HG03565 (cell line): ENCODE measurements around the gene FRMD6.
"Not testable (repeated sequence)": the region's sequence is repeated elsewhere in the genome, so short reads cannot be mapped to it uniquely, and the experiment has no call there.

ENCODE experiments used
- ATAC-seq: cut with Tn5 transposase; IDR thresholded peaks from one replicate; pipeline ENCODE4 v1.9.1; 2021; ENCODE audit warnings: mild to moderate bottlenecking, moderate library complexity; ENCODE audit not compliant: unreplicated experiment

The FRMD6 gene

DNA sequence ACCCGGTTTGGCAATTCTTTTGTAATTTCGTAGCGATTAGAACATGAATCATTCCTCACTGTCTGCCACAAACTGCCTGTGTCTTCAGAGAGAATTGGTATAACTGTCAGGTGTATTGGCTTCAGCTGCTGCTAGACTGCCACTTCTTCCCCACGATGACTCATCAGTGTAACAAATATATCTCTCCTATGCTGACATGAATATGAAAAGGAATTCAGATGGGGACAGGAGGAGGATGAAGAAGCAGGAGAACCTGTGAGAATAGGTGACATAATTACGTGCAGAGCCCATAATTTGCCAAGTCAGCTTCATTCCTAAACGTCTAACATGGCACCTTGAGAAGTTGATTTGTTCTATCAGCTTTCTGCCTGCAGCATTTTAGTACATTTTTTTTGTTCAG lies 64.9 kb downstream of the FRMD6 start:
- ATAC-seq: no peak

DNA sequence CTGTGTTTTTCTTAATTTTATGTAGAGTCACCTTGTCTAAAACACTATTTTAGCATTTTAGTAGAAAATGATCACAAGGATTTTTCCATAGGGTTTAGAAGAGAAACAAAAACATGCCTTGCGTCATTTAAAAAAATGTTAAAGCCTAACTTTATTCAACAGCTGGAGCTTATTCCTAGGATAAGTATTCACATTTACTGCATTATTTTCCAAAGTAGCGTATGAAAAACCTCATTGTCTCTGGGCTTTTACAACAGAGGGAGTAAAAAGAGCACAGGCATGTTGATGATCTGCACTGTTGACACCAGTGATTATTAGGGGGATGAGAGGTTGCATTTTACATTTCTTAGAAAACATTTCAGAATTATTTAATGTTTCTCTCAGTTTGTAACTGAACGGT lies 66.1 kb downstream of the FRMD6 start:
- ATAC-seq: no peak

DNA sequence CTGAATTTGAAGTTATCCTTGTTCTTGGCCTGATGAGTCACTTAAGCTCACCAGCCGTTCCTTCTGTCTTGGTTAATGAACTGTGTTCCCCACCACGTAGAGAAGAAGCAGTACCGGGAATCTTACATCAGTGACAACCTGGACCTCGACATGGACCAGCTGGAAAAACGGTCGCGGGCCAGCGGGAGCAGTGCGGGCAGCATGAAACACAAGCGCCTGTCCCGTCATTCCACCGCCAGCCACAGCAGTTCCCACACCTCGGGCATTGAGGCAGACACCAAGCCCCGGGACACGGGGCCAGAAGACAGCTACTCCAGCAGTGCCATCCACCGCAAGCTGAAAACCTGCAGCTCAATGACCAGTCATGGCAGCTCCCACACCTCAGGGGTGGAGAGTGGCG lies 68.2 kb downstream of the FRMD6 start:
- ATAC-seq: no peak

- ATAC-seq: no peak
Observed at GRCh38 chr14:51723990-51724389, 72.3 kb downstream of the FRMD6 start.

GRCh38 chr14:51724650-51725049 lies 72.9 kb downstream of the FRMD6 start:
- no peak for ATAC-seq

- ATAC-seq: no peak
Observed at GRCh38 chr14:51725061-51725460, 73.4 kb downstream of the FRMD6 start.

GRCh38 chr14:51726166-51726899 lies 74.6 kb downstream of the FRMD6 start:
- no peak for ATAC-seq

GRCh38 chr14:51727526-51727925 lies 75.8 kb downstream of the FRMD6 start:
- ATAC-seq: no peak

DNA sequence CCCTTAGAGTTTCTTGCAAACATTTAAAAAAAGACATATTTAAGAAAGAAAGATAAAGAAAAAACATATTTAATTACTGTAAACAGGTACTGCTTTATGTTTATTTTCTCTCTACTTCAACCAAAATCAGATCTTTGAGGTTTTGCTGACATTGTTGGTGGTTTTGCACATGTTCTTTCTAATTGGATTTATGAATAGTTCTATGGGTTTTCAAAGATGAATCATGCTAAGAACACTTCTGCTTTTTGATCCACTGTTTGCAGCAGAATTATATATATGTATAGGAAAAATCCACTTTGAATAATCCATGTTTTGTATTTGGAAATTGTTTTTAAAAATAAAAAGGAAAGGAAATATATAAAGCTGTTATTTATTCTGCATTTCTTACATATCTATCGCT lies 78.4 kb downstream of the FRMD6 start:
- no peak for ATAC-seq

- ATAC-seq: no peak
Observed at GRCh38 chr14:51730684-51731083, 79.0 kb downstream of the FRMD6 start.

DNA sequence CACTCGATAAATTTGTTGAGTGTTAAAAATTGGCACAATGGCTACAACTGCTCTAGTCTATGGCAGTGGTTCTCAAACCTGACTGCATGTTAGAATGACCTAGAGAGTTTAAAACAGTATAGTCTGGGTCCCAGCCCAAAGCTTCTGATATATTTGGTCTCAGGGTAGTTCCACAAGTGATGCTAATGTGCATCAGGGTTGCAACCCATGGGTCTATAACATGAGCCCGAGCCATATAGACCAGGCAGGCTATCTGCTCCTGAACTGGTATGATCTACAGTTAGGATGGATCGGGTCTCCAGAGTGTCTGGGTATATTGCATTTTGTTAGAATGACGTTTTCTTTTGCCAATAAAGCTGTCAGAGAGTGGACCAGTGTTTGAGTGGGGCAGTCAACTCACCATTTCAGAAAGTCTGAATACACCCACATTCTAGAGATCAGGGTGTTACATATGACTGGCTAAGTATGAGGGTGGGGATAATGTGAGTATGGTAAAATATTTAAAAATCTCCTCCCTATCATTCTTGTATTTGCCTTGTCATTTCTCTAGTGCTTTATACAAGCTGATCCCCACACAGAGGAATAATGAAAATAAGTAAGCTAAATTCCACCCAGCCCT lies 80.9 kb downstream of the FRMD6 start:
- no peak for ATAC-seq

DNA sequence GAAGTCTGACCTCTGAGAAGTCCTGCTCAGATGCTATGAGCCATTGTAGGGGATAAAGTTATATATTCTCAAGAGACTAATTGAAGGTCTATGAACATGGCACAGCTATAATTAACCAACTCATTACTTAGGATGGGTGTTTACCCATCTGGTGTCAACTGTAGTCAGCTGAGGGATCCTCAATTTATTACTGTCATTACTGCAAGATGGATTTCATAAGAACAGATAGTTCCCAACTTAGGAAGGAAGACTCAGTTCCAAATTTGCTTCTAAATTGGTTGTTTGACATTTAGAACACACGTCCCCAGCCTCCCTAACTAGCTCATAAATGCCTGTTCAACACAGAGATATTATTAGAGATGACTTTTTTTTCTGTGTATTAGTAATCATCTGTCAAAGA lies 81.4 kb downstream of the FRMD6 start:
- no peak for ATAC-seq

GRCh38 chr14:51735851-51736250 lies 84.1 kb downstream of the FRMD6 start:
- no peak for ATAC-seq

DNA sequence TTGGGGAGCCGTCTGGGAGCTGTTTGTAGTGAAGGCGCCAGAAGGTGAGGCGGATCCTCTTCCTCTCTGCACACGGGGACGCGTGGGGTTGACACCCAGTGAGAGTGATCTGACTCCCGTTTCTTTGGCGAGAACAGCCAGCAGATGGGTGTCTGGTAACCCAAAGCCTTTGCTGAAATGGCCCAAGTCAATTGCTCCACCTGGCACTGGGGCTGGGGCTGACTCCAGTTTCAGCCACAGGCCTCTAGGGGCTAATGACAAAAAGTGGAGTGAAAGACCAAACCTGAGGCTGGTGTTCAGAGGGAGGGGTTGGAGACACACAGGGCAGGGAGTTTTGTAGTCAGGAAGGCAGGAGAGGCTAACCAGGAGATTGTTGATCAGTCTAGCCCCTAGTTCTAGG lies 87.0 kb downstream of the FRMD6 start:
- no peak for ATAC-seq

DNA sequence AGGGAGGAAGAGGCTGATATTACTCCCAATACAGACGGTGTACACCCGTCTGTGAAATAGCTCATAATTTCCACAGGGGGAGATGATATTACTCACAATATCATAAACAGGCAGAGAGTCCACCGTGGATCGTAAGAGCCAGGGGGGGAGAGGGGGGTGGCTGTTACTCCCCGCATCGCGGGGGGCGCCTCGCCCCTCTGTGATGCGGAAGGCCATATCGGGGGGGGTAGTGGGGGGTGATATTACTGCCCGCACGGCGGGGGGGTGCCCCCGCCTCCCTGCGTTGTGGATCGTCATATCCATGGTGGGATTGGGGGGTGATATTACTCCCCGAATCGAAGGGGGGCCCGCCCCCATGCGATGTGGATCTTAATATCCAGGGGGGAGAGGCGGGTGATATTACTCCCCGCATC lies 91.9 kb downstream of the FRMD6 start:
- ATAC-seq: no peak

GRCh38 chr14:51744372-51745130 lies 92.8 kb downstream of the FRMD6 start:
- ATAC-seq: no peak

- not testable (repeated sequence) for ATAC-seq
Observed at GRCh38 chr14:51746823-51747222, 95.1 kb downstream of the FRMD6 start.

- no peak for ATAC-seq
Observed at GRCh38 chr14:51750542-51750941, 98.8 kb downstream of the FRMD6 start.

GRCh38 chr14:51751611-51752345 lies 100.1 kb downstream of the FRMD6 start:
- not testable (repeated sequence) for ATAC-seq

DNA sequence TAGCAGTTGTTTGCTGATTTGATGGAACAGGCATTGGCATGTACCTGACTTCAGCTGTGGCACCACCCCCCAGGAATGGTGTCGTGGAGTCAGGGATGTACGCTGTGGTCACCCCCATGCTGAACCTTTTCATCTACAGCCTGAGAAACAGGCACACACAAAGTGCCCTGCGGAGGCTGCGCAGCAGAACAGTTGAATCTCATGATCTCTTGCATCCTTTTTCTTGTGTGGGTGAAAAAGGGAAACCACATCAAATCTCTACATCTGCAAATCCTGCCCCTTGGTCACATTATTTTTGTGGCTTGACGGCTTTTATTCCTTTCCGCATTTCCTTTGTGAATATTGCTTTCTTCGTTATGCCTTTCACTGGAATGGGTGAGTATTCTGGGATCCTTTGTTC lies 106.0 kb downstream of the FRMD6 start:
- not testable (repeated sequence) for ATAC-seq

GRCh38 chr14:51759950-51760349 lies 108.2 kb downstream of the FRMD6 start:
- ATAC-seq: no peak
